GM18507 (cell line): ENCODE results near the gene USB1.

ENCODE experiments used
- DNase-seq: peaks from one replicate; pipeline ENCODE4 v3.0.0; 2011; ENCODE audit warnings: low read depth; ENCODE audit not compliant: insufficient read length; ENCODE audit errors: extremely low spot score
- FAIRE-seq: peaks from 2 replicates; lab custom pipeline; 2011; peaks lifted over from hg19 to GRCh38; lab: Jason Lieb, UNC

USB1 gene

DNA sequence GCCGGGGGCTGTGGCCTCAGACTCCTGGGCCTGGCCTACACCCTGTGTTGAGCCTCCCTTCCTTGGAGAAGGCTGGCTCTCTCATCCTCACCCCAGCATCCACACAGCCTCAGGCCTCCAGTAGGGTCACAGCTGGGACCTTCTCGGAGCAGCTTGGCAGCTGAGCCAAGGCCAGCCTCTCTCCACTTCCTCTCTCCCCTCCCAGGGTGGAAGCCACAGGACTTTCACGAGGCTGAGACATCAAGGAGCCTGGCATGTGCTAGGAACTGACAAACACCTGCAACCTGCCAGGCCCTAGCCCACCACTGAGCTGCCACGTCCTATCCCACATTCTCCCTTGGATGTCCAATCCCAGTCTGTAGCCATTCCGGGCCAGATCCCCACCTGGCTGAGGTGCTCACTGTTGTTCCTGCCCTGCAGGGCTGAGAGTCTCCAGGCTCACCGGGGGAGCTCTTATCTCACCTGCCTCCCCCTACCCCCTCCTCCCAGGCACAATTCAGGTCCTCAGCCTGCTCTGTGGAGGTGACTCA, 27.4 kb downstream of the USB1 start:
- FAIRE-seq (no peak), DNase-seq (no peak)

DNA sequence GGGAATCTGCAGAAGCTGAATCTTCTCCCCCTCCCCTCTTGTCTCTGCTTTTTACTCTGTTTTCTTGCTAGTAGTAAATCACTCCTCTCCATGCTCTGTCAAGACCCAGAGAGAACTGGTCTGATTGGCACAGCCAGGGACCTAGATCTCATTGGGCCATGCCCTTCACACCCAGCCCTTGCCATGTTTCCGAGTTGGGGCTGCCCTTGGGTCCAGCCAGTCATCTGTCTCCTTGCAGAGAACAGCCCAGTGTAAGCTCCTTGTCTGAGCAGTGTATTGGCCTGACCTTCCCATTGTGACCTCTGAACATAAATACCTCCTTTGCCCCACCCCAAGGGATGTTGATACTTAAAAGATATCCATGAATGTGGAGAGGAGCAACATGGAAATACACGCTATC, 28.2 kb downstream of the USB1 start:
- no peak for DNase-seq
- FAIRE-seq = no peak

DNA sequence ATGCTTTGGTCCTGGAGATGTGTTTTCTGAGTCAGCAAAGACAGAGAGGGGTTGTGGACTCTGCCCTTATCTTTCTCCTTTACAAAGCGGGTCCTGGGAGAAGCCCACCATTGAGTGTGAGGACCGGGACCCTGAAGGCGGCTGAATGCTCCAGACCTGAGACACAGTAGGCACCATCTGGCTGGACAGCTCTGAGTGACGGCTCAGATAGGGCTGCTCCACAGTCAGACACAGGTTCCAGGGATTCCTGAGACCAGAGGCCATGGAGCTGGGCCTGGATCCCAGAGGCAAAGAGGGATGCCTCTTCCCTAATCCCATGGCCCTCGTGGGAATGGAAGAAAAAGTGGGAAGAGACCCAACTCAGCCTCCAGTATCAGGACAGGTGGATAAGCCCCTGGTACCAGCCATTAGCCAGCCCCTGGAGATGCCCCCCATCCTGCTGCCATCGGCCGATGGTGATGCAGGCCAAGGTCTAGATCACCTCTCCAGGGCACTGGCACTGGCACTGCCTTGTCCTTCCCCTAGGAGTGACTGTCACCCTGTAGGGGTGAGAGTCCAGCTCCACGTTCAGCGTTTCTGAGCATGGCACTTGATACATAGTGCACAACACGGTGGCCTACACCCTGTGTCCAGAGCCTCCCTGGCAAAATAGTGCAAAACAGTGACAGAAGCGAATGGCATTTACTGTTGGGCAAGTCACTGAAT, 29.1 kb downstream of the USB1 start:
- FAIRE-seq (no peak), DNase-seq (no peak)

DNA sequence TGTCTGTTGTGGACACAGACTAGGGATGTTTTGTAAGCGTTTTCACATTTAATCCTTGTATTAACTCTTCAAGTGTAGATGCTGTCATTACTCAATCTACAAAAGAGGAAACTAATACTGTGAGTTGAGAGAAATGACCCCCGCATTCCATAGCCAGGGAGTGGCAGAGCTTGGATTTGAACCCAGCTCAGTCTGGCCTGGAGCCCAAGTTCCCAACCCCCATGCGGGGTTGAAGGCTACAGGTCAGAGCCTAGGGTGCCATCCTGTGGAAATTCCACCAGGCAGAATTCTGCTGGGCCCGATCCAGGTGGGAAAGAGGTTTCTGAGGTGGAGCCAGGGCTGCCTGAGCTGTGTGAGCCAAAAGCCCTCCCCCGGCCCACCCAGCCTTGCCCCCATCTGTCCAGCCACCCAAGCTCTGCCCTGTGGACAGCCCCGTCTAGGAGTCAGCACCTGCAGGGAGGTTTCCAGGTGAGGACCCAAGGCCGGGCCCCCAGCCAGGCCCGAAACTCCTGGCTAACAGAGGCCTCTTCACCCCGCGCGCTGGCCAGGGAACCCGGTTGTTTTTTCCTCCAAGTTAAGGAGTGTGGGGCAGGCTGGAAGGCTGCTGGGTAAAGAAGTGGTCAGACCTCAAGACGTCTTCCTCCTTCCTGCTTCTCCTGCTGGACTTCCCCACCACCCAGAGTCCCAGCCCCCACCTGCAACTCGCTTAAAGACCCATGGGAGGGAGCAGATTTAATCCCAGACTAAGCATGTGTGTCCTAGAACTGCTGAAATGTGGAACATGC, 30.0 kb downstream of the USB1 start:
- DNase-seq (no peak), FAIRE-seq (no peak)

DNA sequence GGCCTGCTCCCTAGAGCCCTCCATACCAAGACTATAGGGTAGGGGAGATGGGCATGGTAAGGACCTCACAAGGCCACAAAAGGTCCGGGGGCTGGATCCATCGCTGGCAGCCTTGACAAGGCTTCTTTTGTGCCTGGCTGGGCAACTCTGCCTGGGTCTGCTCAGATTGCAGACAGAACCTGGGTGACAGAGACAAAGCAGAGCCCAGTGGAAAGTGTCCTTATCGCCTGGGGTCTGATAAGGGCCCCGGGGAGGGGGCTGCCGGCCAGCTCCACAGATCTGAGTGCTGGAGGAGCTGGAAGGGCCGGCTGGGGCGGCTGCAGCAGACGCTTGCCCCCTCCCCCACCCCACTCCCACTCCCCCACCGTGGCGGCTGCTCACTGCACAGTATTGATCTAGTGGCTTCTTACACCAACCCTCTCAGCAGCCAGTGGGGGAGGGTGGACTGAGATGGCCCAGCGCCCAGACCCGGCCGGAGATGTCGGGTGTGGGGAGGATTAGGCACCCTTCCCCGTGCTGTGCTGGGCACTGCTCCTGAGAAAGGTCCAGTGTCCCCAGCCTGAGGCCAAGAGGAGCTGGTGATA, 31.6 kb downstream of the USB1 start:
- no peak for FAIRE-seq
- no peak for DNase-seq

DNA sequence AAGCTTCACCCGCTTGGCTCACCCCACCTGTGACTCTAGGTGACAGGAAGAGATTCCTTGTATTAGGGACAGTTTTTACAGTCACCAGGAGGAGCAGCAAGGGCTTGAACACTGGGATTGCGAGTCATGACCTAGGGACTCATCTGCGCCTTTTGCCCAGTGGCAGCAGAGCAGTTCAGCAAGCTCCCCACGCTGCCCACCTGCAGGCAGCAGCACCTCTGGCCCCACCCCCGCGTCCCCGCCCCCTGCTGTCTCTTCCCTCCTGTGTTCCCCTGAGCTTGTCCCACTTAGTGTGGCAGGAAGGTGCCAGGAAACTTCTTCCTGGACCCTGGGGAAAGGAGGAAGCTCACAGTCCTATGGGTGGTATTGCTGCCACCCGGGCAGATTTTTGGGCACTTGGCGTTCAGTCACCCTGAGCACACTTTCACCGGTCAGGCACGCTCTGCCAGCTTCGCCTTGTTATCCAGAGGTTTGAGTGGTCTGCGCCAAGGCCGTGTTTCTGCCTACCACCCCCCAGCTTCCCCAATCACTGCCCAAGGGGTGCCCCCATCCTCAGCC, 33.0 kb downstream of the USB1 start:
- FAIRE-seq (no peak), DNase-seq (no peak)

DNA sequence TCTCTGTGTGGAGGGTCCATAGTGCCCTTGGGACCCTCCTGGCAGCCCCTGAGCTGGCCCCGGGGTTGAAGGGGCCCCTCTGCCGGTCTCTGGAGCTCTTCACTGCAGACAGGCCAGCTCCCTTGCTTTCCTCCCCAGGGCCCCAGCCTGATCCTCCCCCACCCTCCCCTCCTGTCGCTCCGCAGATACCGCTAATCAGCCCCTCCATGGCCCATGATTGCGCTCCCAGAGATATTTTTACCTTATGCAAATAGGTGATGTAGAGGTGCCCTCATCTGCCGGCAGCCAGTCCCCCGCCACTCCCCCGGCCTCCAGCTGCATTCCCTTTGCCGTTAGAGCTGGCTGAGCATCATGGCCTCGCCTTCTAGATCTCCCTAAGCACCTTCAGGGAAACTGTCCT, 33.6 kb downstream of the USB1 start:
- no peak for FAIRE-seq
- DNase-seq = no peak

DNA sequence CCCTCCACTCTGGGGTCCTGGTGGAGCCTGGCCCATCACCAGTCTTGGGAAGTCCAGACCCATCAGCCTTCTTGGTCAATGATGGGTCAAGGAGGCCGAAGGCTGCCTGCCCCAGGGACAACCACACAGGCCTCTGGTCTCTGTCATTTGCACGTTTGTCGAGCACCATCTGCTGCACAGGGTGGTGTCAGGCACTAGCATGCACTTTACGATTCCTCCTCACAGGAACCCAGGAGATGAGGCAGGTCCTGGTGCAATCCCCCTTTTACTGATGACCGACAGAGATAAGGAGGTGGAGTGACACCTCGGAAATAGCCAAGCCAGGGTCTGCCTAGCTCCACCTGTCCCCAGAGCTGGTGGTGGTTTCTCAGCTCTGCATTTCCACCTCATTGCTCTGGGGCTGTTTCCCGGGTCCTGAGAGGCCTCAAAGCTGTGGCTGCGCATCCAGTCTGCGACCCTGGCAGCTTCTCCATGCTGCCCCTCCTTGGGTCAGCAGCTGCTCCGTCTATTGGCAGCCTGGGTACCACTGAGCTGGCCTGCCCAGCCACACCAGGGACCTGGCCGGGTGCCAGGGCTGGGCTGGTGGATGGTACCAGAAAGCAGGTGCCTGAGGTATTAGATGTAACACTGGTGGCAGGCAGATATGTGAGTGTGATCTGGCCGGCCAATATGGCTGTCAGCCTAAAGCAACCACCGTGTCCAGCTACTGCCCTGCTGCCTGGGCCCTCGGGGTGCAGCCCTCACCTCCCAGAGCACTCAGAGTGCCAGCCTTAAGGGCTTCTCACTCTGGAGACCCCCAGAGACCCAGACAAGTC, 34.4 kb downstream of the USB1 start:
- FAIRE-seq (no peak), DNase-seq (no peak)

DNA sequence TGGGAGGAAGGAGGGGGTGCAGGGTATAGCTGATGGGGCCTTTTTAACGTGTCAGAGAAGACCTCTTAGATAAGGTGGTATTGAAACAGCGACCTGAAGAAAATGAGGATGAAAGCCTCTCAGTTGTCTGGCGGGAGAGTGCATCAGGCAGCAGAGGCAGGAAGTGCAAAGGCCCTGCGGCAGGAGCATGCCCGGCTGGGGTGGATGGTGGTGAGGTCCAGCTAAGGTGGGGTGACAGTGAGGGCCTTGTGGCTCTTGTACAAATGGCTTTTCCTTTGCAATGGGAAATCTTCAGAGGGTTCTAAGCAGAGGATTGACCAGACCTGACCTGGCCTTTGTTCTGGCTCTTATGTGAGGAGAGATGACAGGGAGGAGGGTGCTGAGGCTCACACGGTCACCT, 35.7 kb downstream of the USB1 start:
- FAIRE-seq (no peak), DNase-seq (no peak)

DNA sequence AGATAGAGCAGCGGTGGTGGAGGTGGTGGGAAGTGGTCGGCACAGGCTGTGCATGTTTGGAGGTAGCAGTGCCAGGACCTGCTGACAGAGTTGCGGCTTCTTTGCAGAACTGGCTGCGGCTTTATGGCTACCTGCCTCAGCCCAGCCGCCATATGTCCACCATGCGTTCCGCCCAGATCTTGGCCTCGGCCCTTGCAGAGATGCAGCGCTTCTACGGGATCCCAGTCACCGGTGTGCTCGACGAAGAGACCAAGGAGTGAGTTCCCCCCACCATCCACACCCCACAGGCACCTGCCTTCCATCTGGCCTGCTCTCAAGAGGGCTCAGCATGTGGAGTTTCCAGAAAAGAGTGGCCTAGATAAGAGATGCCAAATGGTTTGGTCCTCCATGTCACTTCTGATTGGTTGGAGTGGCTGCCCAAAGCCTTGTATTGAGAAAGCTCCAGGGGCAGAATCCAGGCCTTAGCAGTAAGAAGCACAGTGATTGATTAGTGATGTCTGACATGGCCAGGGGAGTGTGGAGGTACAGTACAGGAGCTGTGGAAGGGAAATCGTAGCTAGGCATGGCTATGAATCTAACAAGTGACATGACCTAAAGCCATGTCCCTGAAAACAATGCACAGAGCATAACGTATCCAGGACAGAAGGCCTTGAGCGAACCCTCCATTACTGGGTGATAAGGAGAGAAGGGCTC, 36.3 kb downstream of the USB1 start:
- DNase-seq = no peak
- FAIRE-seq = no peak

DNA sequence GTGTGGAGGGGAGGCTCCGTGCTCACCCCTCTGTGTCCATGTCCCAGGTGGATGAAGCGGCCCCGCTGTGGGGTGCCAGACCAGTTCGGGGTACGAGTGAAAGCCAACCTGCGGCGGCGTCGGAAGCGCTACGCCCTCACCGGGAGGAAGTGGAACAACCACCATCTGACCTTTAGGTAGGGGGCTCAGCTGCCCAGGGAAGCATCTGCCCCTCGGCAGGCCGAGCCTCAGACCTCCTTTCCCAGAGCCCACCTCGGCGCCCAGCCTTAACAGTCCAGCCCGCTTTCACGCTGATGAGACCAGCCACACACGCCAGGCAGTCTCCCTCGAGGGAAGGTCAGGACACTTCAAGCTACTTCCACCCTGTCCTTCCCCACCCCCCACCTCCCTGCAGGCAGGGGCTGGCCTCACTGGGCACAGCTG, 37.0 kb downstream of the USB1 start:
- FAIRE-seq (no peak), DNase-seq (no peak)

DNA sequence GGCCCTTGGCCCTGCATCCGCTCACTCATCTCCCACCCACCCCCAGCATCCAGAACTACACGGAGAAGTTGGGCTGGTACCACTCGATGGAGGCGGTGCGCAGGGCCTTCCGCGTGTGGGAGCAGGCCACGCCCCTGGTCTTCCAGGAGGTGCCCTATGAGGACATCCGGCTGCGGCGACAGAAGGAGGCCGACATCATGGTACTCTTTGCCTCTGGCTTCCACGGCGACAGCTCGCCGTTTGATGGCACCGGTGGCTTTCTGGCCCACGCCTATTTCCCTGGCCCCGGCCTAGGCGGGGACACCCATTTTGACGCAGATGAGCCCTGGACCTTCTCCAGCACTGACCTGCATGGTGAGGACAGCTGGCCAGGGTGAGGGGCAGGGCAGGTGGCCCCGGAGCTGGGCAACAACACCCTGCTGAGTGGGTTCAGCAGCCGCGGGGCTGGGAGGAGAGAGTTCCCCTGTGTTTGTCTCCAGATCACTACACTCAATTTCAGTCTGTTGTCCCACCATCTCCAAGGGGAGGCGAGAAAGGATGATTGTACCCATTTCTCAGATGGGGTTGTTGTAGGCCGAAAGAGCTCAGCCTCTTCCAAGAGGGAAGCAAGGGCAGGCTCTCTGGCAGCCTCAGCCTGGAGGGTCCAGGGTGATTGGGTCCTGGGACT, 38.8 kb downstream of the USB1 start:
- FAIRE-seq (no peak), DNase-seq (no peak)

DNA sequence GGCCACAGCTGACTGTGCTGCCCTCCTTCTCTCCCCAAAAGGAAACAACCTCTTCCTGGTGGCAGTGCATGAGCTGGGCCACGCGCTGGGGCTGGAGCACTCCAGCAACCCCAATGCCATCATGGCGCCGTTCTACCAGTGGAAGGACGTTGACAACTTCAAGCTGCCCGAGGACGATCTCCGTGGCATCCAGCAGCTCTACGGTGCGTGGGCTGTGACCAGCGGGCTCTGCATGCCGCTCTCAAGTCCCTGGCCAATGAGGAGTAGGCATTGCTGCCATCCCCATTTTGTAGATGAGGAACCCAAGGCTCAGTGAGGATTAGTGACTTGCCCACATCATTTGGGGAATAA, 39.3 kb downstream of the USB1 start:
- FAIRE-seq = no peak
- DNase-seq = no peak

DNA sequence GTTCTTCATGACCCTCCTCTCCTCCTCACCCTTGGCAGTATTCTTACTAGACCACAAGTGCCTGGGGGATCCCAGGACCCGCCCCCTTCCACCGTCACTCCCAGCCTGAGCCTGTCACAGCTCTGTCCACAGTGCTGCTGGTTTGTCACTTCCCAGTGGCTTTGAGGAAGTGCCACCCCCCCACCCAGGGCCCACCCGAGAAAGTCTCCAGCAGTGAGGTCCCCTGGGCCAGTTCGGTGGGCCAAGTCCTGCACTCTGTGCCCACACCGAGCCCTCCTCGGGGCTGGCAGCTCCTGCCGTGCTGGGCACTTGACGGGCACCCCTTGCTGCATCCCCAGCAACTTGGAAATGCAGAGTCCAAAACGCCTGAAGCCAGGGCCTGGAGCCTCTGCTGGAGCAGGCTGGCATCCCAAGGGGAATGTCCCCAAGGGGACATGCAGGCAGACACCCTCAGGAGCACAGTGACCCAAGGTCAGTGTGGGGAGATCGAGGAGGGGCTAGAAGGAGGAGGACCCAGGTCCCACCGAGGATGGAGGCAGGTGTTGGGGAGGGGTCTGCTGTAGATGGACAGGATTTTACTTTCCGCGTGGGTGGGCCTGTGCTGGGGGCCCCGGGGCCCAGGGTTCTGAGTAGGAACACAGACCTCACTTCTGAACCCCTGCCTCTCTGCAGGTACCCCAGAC, 39.9 kb downstream of the USB1 start:
- DNase-seq = no peak
- no peak for FAIRE-seq

DNA sequence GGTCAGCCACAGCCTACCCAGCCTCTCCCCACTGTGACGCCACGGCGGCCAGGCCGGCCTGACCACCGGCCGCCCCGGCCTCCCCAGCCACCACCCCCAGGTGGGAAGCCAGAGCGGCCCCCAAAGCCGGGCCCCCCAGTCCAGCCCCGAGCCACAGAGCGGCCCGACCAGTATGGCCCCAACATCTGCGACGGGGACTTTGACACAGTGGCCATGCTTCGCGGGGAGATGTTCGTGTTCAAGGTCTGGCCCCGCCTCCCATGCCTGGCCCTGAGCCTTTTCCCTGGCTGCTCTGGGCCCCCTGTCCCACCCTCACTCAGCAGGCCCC, 40.4 kb downstream of the USB1 start:
- DNase-seq (no peak), FAIRE-seq (no peak)

DNA sequence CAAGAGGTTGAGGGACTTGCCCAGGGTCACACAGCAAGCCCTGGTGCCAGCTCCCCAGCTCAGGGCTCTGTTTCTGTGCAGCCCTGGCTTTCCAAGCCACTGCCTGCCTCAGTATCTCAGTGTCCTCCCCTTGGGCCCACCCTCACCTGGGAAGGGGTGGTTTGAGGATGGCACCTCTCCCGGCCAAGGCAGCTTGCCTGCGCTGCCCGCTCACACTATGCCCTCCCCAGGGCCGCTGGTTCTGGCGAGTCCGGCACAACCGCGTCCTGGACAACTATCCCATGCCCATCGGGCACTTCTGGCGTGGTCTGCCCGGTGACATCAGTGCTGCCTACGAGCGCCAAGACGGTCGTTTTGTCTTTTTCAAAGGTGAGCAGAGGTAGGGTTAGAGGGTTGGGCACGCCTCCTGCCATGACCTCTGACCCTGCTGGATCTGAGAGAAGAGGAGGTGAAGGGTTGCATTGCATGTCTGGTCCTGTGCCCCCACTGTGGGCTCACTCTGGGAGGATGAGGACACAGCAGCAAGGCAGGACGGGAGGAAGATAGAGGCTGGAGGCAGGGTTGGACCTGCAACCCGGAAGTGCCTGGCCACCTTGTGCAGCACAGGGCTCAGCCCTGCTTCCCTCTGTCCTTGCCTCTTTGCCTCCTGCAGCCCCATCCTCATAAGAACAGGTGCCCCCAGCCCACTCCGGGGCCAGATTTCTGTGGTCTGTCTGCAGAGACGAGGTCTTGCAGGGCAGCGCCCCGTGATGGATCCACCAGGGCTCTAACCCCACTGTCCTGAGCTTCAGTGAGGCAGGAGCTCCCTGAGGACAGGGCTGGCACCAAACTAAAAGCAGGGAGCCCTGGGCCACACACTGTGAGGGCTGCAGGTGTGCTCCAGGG, 41.0 kb downstream of the USB1 start:
- FAIRE-seq (no peak), DNase-seq (no peak)

DNA sequence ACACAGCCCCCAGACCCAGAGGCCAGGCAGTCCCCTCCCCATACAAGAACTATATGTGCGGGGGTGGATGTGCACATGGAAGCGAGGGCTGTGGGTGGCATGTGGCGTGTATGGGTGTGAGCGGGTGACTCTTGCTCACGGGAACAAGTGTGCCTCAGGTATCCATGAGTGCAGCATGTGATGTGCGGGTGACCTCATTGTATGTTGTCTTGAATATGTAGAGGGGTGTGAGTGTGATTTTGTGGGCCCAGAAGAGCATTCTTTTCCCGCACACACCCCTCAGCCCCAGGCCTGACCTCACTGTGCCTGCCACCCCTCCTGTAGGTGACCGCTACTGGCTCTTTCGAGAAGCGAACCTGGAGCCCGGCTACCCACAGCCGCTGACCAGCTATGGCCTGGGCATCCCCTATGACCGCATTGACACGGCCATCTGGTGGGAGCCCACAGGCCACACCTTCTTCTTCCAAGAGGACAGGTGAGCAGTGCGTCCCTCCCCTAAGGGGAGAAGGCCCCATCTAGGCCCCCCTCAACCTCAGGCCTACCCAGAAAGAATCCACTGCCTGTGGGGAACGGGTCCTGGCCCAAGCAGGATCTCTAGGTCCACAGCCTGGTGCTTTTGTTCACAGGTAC, 41.8 kb downstream of the USB1 start:
- FAIRE-seq (no peak), DNase-seq (no peak)
